Right renal pelvis (tissue), 4 donors: ENCODE measurements around the gene FEV. TPM values are rescaled to one million over a fixed set of nuclear protein-coding genes. Genes with fewer than 3 reads are reported as not detected.

Experiments used
- DNase-seq, 4 donors: peaks; one replicate each; pipeline ENCODE4 v3.0.0-alpha.2; 2013; ENCODE audit warnings: low read depth in 4 of 4, low spot score in 3 of 4, missing footprints in 1 of 4
- polyA plus RNA-seq, 4 donors: library from polyadenylated mRNA; unstranded; fragments of 120-200 nt; gene quantifications; one replicate each; pipeline ENCODE4 v1.2.1, GENCODE V29; 2013; ENCODE audit not compliant: insufficient read length in 4 of 4

Gene FEV
- polyA plus RNA-seq, 4 donors, result 0.08 to 0.10 (median 0.08) TPM; not detected in 1

DNA sequence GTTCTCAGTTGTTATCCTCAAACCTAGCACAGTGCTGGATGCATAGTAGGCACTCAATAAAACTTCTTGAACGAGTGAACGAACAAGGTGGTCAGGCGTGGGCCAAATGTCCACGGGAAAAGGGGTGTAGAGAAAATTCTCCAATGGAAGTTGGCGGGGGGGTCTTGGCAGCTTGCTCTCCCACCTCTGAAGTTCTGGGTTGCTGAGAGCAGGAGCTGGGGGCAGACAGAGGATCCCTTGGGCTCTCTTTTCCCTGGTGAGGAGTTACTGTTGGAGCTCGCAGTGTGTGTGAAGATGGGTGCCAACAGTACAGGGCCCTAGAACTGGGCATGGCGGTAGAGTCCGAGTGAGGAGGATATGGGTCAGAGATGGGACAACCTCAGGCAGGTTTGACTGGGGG, 10.6 kb upstream of the FEV start:
- no peak for DNase-seq

DNA sequence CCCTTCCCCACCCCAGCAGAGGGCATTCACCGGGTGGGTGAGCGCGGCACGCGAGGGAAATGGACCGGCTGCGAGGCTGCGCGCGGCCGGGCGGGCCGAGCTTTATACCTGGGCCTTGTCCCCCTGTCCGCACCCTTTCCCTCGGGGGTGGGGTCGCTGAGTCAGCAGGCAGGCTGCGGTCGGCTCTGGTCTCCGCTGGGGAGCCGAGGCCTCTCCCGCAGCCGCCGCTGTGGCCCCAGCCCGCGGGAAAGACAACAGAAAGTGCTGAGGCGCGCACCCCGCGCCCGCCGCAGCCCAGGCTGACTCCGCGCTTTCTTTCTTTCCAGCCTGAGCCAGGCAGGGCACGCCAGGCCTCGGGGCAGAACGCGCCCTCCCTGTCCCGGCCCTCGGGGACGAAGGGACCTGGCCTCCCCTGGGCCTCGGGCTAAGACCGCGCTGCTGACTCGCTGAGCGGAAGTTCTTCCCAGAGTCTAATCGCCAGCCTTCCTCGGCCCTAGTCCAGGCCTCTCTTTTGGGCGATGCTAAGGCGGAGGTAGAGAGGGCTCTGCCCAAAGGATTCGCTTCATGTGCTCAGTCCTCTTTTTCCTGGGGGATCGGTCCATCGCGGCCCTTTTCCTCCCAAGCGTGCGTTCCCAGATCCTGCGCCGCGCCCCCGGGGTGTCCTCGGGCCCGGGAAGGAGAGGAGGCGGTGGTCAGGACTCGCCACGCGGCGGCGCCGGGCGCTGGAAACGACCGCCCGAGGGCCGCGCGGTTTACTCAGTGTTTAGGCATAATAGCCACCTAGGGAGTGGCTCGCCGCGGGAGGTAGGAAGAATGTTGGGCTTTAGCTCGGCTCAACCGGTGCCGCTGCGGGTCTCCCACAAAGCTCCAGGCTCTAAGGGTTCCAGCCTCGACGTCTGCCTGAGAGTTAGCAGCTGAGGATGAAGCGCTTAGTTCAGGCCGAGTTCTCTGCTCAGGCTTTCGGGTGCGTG, 8.6 kb upstream of the FEV start, which contains the start of gene CRYBA2:
Gene CRYBA2, minus strand, starts transcription at position 78 of the 971 bp plus-strand sequence. CDS start 246 bp downstream, outside the sequence.
- DNase-seq, result no peak

DNA sequence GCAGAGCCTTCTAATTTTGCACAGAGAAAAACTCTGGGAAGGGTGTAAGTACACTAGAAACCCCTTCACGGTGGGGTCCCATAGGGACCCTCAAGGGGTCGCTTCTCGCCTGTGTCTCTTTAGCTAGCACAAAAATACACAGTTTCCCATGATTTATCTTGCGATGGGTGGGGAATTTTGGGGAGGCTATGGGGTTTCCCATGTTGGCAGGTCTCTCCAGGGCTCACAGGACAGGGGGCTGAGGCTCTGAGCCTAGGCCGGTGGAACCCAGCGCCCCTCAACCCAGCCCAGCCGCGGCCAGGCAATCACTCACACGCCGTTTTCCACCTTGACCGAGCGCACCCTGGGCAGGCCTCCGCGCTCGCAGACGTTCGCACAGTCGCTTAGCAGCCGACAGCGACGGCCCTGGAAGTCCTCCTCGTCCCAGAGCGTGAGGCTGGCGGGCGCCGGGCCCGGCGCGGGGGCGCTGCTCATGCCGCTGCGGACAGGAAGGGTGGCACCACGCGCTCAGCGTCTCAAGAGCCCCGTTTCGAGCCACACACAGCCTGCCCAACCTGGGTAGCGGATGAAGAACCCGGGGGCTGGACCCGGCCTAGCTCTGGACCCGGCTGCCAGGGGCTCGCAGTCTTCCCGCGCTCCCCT, 7.8 kb upstream of the FEV start:
- no peak for DNase-seq

DNA sequence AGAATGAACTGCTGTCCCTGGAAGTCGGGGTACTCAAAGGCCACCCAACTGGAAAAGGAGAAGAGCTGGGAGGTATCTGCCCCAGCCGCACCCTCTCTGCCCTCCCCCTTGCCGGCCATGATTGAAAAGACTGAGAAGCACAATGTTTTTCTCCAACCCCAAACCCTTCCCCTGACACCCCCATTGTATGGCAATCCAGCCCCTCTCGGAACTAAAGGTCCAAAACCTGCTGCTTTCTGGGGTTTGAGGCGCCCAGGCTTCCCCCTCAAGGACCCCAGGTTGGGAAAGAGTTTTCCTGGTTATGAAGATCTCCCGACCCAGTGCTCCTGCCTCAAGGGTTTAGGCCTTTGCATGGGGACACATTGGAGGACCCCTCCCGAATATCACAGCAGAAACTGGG, 7.2 kb upstream of the FEV start:
- DNase-seq, result no peak

DNA sequence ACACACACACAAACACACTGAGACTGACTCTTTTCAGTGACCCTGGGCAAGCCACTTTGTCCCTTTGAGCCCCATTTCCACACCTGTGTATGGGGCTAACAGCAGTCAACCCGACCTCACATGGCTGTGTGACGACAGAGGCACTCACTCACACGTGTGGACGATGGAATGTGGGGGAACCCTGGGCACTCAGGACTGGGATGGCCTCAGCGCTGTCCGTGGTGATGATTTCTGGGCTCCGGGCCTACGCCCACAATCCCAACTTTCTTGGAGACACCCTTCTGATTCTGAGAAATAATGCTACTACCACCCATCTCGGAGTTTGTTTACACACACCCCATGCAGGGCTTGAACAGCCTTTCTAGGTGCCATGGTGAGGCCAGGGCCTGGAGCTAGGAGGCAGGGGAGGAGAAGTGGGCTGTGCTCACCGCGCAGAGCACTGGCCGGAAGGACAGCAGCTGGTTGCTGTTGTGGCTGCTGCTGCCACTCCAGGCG, 6.7 kb upstream of the FEV start:
- no peak for DNase-seq

DNA sequence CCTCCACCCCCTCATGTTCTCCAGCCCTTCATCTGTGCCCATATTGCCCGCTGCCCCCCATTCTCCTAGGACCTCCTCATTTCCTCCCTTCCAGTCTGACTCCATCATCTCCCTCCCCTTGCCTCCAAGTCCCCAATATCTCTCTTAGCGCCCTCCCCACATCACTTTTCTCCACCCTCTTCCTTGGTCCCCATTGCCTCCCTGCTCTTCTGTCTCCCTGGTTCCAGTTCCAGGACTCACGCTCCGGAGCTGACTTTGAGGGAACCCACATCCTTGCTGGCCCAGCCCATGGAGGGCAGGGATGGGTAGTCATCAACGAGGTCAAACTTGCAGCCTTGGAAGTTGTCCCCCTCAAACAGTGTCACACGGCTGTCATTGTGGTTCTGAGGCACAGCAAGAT, 5.6 kb upstream of the FEV start:
- no peak for DNase-seq

DNA sequence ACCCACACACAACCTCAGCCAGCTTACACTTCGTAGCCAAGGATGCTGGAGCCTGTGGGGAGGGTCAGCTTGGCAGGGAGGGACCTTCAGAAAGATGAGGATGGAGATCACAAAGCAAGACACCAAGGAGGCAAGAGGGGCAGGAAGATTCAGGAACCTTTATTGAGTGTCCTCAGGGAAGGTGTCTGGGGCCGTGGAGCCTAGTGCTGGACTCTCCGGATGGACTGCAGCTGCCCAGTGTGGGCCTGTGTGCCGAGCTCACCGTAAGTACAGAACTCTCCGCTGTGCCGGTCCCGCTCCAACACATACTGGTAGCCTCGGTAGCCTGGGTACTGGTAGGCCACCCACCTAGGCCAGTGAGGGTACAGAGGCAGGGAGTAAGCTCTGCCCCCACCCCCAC, 5.1 kb upstream of the FEV start:
- DNase-seq, result no peak

DNA sequence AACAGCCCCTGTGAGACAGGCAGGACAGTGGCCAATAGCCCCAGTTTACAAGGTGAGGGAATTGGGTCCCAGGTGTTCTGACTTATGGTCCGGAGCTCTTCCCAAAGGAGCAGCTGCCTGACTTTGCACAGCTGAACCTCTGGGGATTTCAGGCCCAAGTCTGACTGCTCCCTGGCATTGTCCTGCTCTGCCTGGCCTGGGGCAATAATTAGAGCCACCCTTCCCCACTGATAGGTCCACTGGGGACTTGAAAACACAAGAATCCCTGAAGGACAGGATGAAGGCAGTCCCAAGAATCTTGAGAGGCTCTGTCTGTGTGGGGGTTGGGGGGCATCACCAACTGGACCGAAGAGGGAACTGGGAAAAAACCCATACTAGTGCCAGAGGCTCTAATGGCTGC, 3.7 kb upstream of the FEV start:
- no peak for DNase-seq

DNA sequence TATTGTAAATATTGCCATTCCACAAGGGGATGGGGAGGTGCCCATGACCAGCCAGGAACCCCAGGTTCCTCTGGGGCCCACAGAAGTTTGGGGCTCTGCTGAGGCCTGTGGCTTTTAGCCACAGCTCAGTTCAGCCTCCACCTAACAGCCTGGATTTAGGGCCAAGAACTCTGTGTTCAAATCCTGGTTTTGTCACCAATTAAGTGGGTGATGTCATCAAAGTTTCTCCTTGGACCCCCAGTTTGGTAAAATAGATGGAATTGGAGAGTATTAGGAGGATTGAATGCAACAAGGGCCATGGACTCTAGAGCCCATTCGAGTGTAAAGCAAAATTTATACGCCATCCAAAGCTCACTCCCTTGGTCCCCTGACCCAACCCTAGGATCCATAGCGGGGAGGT, 3.2 kb upstream of the FEV start:
- no peak for DNase-seq

DNA sequence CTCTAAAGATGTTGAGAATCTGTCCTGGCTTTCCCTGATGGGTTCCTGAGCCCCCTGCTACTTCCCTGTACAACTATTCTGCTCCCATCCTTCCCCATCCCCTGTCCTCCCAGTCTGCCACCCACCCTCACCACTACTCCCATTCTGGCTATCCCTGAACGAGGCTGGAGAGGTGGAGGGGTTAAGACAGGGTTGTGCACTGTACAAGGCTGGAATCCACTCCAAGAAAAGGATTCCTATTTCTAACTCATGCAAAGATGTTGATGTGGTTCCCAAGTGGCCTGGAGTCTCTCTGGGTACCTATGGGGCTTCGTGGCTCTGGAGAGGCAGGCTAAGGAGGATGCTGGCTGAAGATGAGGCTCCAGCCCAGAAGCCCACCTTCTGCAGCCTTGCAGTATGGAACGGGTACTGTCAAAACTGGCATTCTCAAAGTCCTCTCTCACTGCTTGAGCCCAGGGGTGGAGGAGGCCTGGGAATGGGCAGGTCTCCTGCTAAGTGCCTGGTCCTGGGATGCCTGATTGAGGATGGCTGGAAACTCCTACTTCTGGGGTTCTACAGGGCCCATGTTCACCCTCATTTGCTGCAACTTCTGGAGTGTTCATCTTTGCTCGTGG, 1.3 kb upstream of the FEV start:
- DNase-seq, result no peak

DNA sequence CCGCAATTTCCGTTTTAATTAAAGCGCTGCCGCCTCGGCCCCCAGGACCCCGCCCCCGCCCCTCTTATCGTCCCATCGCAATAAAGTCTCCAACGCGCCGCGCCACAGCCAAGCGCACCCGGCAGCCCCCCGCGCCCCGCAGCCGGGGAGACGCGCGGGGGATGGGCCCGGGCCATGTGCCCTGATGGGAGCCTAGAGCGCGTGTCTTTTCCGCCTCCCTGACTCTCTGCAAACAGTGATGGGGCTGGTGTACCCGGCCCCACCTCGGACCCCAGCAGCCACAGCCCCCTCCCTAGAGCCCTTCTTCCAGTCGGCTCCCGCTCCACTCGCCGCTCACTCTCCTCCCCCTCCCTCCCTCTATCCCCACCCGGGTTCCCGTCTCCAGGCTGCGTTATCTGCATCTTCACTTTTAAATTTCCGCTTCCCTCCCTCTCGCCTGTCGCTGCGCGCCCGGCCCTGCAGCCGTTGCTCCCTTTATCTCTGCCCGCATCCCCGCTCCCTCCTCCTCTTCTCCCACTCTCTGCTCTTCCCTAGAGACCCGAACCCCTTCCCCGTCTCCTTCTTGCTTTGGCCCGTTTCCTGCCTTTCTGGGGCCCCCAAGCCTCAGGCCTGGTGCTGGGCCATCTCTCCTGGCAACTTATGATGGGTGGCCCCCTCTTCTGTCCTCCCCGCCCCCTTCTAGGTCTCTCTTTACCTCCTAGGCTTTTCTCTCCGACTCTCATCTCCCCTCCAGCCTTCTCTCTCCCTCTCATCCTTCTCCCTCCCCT, 524 bp upstream of the FEV start:
- DNase-seq, result no peak

DNA sequence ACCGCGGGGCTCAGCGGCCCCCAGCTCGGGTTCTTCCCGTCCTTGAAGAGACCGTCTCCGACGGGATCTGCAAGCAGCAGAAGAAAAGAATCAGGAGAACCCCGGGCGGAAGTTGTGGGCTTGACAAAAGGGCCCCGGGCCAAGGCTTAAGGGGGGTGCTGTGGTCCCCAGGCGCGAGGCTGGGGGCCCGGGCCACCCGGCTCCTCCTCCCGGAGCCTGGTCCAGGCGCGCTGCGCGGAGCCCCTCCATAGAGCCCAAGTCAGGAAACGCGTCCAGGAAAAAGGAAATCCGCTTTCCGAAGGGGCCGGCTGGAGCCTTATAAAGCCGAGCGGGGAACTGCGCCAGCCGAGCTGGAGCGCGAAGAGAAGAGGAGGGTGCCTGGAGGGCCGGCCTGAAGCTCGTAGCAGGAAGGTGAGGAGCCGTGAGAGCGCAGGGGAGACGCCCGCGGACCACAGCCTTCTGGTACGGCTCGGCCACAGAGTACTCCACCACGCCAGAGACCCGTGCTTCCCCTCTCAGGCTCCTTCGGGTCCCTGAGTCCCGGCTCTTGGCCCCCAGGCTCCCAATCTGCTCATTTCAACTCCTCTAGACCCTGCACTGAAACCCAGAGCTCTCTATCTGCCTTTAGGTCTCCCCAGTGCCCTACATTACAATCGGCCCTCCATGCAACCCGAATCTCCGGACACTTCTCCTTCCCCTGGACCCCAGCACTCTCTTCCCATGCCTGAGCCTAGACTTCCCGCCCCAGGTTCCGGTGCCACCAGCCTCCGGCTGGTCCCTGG, 554 bp downstream of the FEV start:
- DNase-seq, result no peak

DNA sequence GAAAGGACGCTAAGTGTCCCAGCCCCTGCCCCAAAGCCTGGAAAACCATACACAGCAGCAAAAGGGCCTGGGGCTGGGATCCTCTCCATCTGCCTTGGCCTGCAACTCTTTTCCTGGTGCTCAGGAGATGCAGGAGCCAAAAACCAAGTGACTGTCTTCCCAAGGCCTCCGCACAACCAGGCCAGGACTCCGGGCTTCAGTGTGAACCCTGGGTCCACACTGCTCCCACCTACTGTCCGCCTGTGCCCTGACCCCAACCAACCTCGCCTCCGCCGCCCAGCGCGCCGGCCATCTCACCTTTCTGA, 1.1 kb downstream of the FEV start:
- DNase-seq, result no peak

DNA sequence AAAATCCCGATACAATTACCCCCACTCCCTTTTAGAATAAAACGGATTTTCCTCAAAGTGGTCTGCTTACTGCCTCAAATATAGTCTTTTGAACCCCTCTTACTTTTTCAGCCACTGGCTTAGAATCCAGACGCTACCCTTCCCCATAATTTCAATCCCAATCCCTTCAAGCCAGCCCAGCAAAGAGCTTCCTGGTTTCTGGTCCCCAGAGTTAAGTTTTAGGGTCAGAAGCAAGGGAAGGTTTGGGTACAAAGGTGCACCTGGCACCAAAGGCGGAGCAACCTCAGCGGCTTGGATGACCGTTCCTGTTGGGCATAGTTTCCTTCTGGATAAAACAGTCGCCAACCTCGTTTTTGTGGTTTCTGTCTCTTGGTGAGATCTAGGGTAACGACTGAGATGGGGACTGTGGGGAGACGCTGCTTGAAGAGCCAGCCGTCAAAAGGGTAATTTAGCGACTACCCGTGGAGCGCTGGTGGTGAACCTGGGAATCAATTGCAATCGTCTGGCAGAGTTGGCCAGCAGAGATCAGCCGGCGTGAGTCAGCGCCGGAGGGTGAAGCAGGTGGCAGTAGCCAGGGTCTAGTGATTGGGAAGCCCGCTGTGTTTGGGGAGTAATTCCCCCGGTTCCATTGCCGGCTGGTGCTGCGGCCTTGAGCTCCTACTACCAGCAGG, 1.6 kb downstream of the FEV start:
- DNase-seq, result no peak

DNA sequence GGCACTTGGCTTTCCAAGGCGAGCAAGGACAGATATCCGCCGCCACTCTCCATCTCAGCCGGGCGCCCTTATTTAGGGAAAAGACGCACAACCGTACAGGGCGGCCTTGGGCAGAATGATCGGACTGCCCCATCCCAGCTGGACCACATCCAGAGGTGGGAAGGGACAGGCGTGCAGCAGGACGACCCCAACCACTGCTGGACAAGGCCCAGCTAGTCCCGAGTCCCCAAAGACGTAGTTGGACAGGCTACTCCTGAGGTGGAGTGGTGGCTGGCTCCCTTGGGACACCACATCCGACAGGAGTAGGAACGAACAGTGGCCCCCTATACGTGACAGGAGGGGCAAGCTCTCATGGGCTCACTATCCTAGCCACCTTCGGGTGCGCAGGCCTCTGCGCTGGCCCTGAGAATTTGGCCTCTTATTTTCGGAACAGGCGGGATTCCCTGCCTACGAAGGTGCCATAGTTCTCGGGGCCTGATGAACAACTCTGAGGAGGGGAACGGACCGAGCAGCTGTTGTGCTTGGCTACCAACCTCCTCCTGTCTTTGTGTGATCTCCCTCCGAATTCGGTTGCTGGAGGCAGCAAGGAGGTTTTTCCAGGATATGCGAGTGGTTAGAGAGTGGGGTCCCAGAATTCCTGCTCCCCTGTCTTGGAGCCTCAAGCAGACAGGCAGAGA, 2.3 kb downstream of the FEV start:
- DNase-seq, result no peak

DNA sequence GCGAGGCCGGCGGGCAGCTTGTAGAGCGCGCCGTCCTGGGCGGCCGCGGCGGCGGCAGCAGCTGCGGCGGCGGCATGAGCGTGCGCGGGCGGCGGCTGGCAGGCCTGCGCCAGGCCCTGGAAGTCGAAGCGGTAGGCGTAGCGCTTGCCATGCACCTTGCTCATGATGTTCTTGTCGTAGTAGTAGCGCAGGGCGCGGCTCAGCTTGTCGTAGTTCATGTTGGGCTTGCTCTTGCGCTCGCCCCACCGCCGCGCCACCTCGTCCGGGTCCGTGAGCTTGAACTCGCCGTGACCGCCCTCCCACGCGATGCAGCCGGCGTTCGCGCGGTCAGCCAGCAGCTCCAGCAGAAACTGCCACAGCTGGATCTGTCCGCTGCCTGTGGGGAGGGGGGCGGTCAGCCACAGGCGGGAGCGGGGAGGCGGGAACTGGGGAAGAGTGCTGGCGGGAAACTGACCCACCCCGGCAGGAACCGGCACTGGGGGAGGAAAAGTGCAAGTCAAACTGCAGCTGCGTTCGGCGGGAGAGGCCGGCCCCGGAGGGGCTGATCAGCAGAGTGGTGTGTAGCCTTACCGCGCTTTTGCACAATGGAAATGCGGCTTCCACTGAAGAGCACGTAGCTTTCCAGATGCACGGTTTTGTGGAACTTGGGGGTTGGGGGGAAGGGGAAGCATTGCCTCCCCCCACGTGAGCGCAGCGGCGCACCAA, 3.0 kb downstream of the FEV start:
- DNase-seq, result no peak

DNA sequence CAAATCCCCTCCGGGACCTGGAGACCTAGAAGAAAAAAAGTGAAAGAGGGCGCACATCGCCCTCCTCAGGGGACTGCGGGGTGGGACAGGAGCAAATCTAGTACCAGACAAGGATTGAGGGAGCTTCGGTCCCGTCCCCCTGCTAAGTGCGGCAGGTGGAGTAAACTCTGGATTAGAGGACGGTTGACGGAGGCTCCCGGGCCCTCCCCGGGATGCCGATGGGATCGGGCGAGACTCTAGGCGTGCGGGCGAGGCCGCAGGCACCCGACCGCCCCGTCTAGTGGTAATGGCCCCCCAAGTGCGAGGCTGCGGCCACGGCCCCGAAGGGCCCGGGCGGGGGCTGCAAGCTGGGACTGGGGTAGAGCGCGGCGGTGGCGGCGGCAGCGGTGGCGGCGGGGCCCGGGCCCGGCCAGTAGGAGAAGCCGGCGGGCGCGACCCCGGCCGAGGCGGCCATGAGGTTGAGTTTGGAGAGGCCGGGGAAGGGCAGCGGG, 3.5 kb downstream of the FEV start:
- no peak for DNase-seq

DNA sequence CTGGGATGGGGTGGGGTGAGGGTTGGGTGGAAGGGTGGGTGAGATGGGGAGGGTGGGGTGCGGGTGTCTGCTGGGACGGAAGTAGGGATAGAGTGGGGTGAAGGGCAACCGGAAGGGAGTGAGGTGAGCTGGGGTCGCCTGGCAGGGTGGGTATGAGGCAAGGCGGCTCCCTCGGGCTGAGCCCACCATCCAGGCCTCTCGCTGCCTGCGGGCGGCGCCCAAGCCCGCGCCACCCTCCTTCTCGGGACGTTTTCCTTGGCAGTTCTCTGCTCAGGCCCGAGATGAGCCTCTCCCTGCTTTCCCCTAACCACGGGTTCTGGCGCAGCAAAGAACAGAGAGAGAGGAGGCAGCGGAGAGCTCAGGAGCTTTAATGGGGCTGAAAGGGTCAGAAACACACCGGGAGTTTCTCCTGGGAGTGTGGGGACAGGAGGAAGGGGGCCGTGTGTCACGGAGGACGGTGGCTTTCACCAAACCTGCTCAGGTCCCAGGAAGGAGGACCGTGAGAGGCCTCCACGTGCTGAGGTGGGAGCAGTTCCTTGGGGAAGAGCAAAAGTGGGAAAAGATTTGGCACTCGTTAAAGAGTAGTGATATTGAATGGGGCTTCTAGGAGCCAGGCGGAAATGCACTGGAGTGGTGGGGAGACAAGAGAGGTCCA, 4.1 kb downstream of the FEV start:
- no peak for DNase-seq
